MCF 10A (cell line): Measurements from ENCODE around the gene UGGT2. TPM values are rescaled to one million over a fixed set of nuclear protein-coding genes. Genes with fewer than 3 reads are reported as not detected.
"Not testable (repeated sequence)": the region's sequence is repeated elsewhere in the genome, so short reads cannot be mapped to it uniquely, and the experiment has no call there.

Source experiments
- BruUV-seq: library from RNA; stranded (reverse); fragments of 400-500 nt; replicated peaks from 2 replicates; lab custom pipeline; 2021; lab: Mats Ljungman, UMichigan
- CTCF ChIA-PET: fragments of 300-600 bp; sonication (Branson Sonifier 250); formaldehyde crosslinking; extraction: SDS; loops from one replicate; lab custom pipeline; 2021; ENCODE audit warnings: antibody characterized with exemption, inconsistent platforms; lab: Yijun Ruan, JAX
- POLR2A ChIA-PET: fragments of 300-600, 350-650 bp; sonication (Branson Sonifier 250); formaldehyde crosslinking; extraction: SDS; loops from one replicate; lab custom pipeline; 2020; ENCODE audit warnings: antibody characterized with exemption, inconsistent platforms; lab: Yijun Ruan, JAX
- DNase-seq: peaks from one replicate; pipeline ENCODE4 v3.0.0-alpha.2; 2018; ENCODE audit not compliant: unreplicated experiment
- H3K27ac Mint-ChIP-seq: one replicate; pipeline ENCODE4 v1.8.0; 2022; ENCODE audit warnings: mild to moderate bottlenecking, low read depth, mixed read lengths; ENCODE audit not compliant: unreplicated experiment
- H3K27me3 Mint-ChIP-seq: one replicate; pipeline ENCODE4 v1.8.0; 2022; ENCODE audit warnings: mixed read lengths; ENCODE audit not compliant: insufficient read depth, unreplicated experiment
- H3K36me3 Mint-ChIP-seq: one replicate; pipeline ENCODE4 v1.8.0; 2022; ENCODE audit warnings: mild to moderate bottlenecking, moderate library complexity, mixed read lengths; ENCODE audit not compliant: insufficient read depth, unreplicated experiment
- H3K4me1 Mint-ChIP-seq: one replicate; pipeline ENCODE4 v1.8.0; 2022; ENCODE audit warnings: mixed read lengths; ENCODE audit not compliant: insufficient read depth, unreplicated experiment
- H3K4me3 Mint-ChIP-seq: one replicate; pipeline ENCODE4 v1.8.0; 2022; ENCODE audit warnings: mild to moderate bottlenecking, moderate library complexity, mixed read lengths; ENCODE audit not compliant: unreplicated experiment
- H3K9me3 Mint-ChIP-seq: one replicate; pipeline ENCODE4 v1.8.0; 2022; ENCODE audit warnings: mixed read lengths; ENCODE audit not compliant: unreplicated experiment
- CTCF ChIP-seq: fragments of 200-600 bp; IDR thresholded peaks from one replicate; pipeline ENCODE4 v1.8.0; 2022; ENCODE audit warnings: antibody characterized with exemption, mild to moderate bottlenecking; ENCODE audit not compliant: unreplicated experiment
- intact Hi-C: fragments of 100-400 bp; cut with micrococcal nuclease; formaldehyde crosslinking; loops from 2 replicates; pipeline ENCODE4 v1.14.1; 2022
- total RNA-seq: library from RNA; stranded (reverse); gene quantifications from 2 replicates; pipeline ENCODE4 v1.2.3, GENCODE V29; 2022

UGGT2 gene
- total RNA-seq, 1 experiment from 2014 or later, result 54.0 TPM

- BruUV-seq, result no TSS peak
- intact Hi-C loops, result no loop called here
- Mint-ChIP-seq H3K4me3 (no peak overlapping the region), H3K27ac (no peak overlapping the region), H3K36me3 (peaks cover 51% of the 10 kb centered on the region), H3K4me1 (no peaks in the 10 kb centered on the region), H3K9me3 (no peaks in the 10 kb centered on the region), H3K27me3 (no peaks in the 10 kb centered on the region)
- no peak for TF ChIP-seq CTCF
- ChIA-PET CTCF (interaction anchor here (0.6 to 1.2 kb wide), 2 partner anchors 31 to 505 kb away, joined by 3 to 4 read pairs; no protein-coding TSS in a partner anchor), POLR2A (no interaction called here)
- no peak for DNase-seq
Measured at GRCh38 chr13:95865080-95865615, 188.1 kb downstream of the UGGT2 start.

GRCh38 chr13:95862408-95862807 lies 190.8 kb downstream of the UGGT2 start:
- Mint-ChIP-seq H3K9me3 (no peaks in the 10 kb centered on the region), H3K27ac (no peak overlapping the region), H3K4me1 (peaks cover 5% of the 10 kb centered on the region), H3K36me3 (peaks cover 46% of the 10 kb centered on the region), H3K27me3 (no peaks in the 10 kb centered on the region), H3K4me3 (no peak overlapping the region)
- ChIA-PET POLR2A (interaction anchor here (0.7 kb wide), 2 partner anchors 18 to 1543 kb away, joined by 3 read pairs; no protein-coding TSS in a partner anchor), CTCF (interaction anchor here (0.7 to 1.0 kb wide), 2 partner anchors 239 to 1021 kb away, joined by 3 read pairs; no protein-coding TSS in a partner anchor)
- no peak for DNase-seq
- intact Hi-C loops, result no loop called here
- TF ChIP-seq CTCF, result no peak
- BruUV-seq, result no TSS peak

DNA sequence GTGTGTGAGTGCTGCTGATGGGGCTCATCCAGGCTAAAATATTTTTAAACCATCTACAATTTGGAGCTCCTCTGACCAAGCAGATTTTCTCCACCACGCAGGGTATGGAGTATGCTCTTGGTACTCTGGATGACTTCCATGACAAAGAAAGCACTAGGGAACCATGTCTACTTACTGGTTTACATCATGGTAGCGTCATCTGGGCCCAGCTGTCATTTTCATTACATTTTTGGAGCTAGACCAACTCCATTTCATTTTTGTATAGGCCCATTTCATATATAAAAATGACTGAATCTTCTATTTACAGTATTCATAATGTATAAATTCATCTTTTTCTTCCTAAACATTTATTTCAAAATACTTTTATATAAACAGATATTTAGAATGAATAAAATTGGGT lies 191.9 kb downstream of the UGGT2 start:
- Mint-ChIP-seq H3K4me3 (no peak overlapping the region), H3K4me1 (peaks cover 5% of the 10 kb centered on the region), H3K9me3 (no peaks in the 10 kb centered on the region), H3K36me3 (peaks cover 44% of the 10 kb centered on the region), H3K27me3 (no peaks in the 10 kb centered on the region), H3K27ac (peak overlapping the region; percentile 34)
- DNase-seq, result no peak
- BruUV-seq, result no TSS peak
- POLR2A ChIA-PET, result no interaction called here
- TF ChIP-seq CTCF, result no peak
- CTCF ChIA-PET, result interaction anchor here (0.6 to 2.4 kb wide), 4 partner anchors 18 to 1331 kb away, joined by 3 to 16 read pairs (median 3); no protein-coding TSS in a partner anchor
- intact Hi-C loops, result no loop called here

- intact Hi-C loops, result no loop called here
- no TSS peak for BruUV-seq
- peak; percentile 49 for DNase-seq
- TF ChIP-seq CTCF, result no peak
- H3K4me3 Mint-ChIP-seq, result no peak overlapping the region
- ChIA-PET CTCF (interaction anchor here (0.5 to 2.4 kb wide), 7 partner anchors 25 to 876 kb away, joined by 3 to 16 read pairs (median 3); no protein-coding TSS in a partner anchor), POLR2A (interaction anchor here (0.6 kb wide), 1 partner anchor 161 kb away, joined by 3 read pairs; no protein-coding TSS in a partner anchor)
- H3K27ac Mint-ChIP-seq, result no peak overlapping the region
- no peaks in the 10 kb centered on the region for H3K27me3 Mint-ChIP-seq
- peaks cover 5% of the 10 kb centered on the region for H3K4me1 Mint-ChIP-seq
- H3K36me3 Mint-ChIP-seq, result peaks cover 36% of the 10 kb centered on the region
- no peaks in the 10 kb centered on the region for H3K9me3 Mint-ChIP-seq
Measured at GRCh38 chr13:95858286-95859075, 194.7 kb downstream of the UGGT2 start.

- BruUV-seq, result not testable (repeated sequence)
- H3K36me3 Mint-ChIP-seq, result peaks cover 39% of the 10 kb centered on the region
Measured at GRCh38 chr13:95845656-95846055, 207.5 kb downstream of the UGGT2 start.

More at GRCh38 chr13:95845656-95846055, 207.5 kb downstream of the UGGT2 start:
- H3K4me1 Mint-ChIP-seq, intact Hi-C loops, CTCF ChIA-PET, H3K4me3 Mint-ChIP-seq, H3K27ac Mint-ChIP-seq, H3K27me3 Mint-ChIP-seq, DNase-seq, POLR2A ChIA-PET: not testable (repeated sequence)
- peaks cover 14% of the 10 kb centered on the region for H3K9me3 Mint-ChIP-seq
